HepG2 (cell line): ENCODE results near the gene ZBTB7B. TPM values are rescaled to one million over a fixed set of nuclear protein-coding genes. Genes with fewer than 3 reads are reported as not detected.

Experiments used
- AHR ChIP-seq: IDR thresholded peaks from 2 replicates; pipeline ENCODE4 v1.6.1; 2018; ENCODE audit warnings: missing genetic modification reagents, missing compliant biosample characterization
- CENPX ChIP-seq: sonication (generic); formaldehyde crosslinking; IDR thresholded peaks from 2 replicates; pipeline ENCODE4 v1.9.0; 2021; ENCODE audit warnings: mild to moderate bottlenecking, missing genetic modification reagents, moderate library complexity
- EHMT2 ChIP-seq: fragments of 200-600 bp; sonication (generic); IDR thresholded peaks from 2 replicates; pipeline ENCODE4 v1.7.0; 2017; ENCODE audit warnings: antibody characterized with exemption, low read depth, low read length, borderline replicate concordance
- JARID2 ChIP-seq: sonication (generic); formaldehyde crosslinking; IDR thresholded peaks from 2 replicates; pipeline ENCODE4 v1.8.1; 2023; ENCODE audit warnings: missing genetic modification reagents, inconsistent platforms; ENCODE audit not compliant: insufficient replicate concordance
- MLLT10 ChIP-seq: sonication (generic); formaldehyde crosslinking; IDR thresholded peaks from 2 replicates; pipeline ENCODE4 v1.4.0; 2020; ENCODE audit warnings: missing genetic modification reagents
- MTA1 ChIP-seq: sonication (generic); formaldehyde crosslinking; IDR thresholded peaks from 2 replicates; pipeline ENCODE4 v1.4.0; 2020; ENCODE audit warnings: missing genetic modification reagents, mild to moderate bottlenecking, borderline replicate concordance
- MTF1 ChIP-seq: sonication (generic); formaldehyde crosslinking; IDR thresholded peaks from 2 replicates; pipeline ENCODE4 v1.5.0; 2020; ENCODE audit warnings: missing genetic modification reagents
- MTF2 ChIP-seq: sonication (generic); formaldehyde crosslinking; IDR thresholded peaks from 2 replicates; pipeline ENCODE4 v1.5.0; 2020; ENCODE audit warnings: missing genetic modification reagents, borderline replicate concordance
- PAF1 ChIP-seq: IDR thresholded peaks from 2 replicates; pipeline ENCODE4 v1.6.1; 2016; ENCODE audit warnings: missing genetic modification reagents, missing compliant biosample characterization
- SIX1 ChIP-seq: sonication (generic); formaldehyde crosslinking; IDR thresholded peaks from 2 replicates; pipeline ENCODE4 v1.4.0; 2020; ENCODE audit warnings: missing genetic modification reagents, borderline replicate concordance
- TAF15 ChIP-seq: fragments of 200-400 bp; formaldehyde crosslinking; IDR thresholded peaks from one replicate; pipeline ENCODE4 v1.6.1; 2018; ENCODE audit warnings: mild to moderate bottlenecking, low read depth, low read length; ENCODE audit not compliant: poor library complexity, severe bottlenecking
- ZNF30 ChIP-seq: sonication (generic); formaldehyde crosslinking; IDR thresholded peaks from 2 replicates; pipeline ENCODE4 v1.5.0; 2020; ENCODE audit warnings: mild to moderate bottlenecking, missing genetic modification reagents
- ZNF430 ChIP-seq: sonication (generic); formaldehyde crosslinking; IDR thresholded peaks from 2 replicates; pipeline ENCODE4 v1.9.0; 2021; ENCODE audit warnings: mild to moderate bottlenecking, missing genetic modification reagents
- ZNF501 ChIP-seq: sonication (generic); formaldehyde crosslinking; IDR thresholded peaks from 2 replicates; pipeline ENCODE4 v1.5.1; 2020; ENCODE audit warnings: mild to moderate bottlenecking, moderate library complexity, missing genetic modification reagents
- ZNF547 ChIP-seq: sonication (generic); formaldehyde crosslinking; IDR thresholded peaks from 2 replicates; pipeline ENCODE4 v1.5.1; 2020; ENCODE audit warnings: mild to moderate bottlenecking, missing genetic modification reagents
- ZNF883 ChIP-seq: sonication (generic); formaldehyde crosslinking; IDR thresholded peaks from 2 replicates; pipeline ENCODE4 v1.5.1; 2020; ENCODE audit warnings: mild to moderate bottlenecking, missing genetic modification reagents; ENCODE audit errors: not compliant biosample characterization
- ZSCAN12 ChIP-seq: sonication (generic); formaldehyde crosslinking; IDR thresholded peaks from 2 replicates; pipeline ENCODE4 v1.9.0; 2021; ENCODE audit warnings: mild to moderate bottlenecking, missing genetic modification reagents
- polyA plus RNA-seq, 8 experiments: library from polyadenylated mRNA; depleted of rRNA in 3 of 8; stranded (reverse) in 7 of 8; unstranded in 1 of 8; fragments of >200 nt; fragmentation: Illumina TruSeq in 4 of 8; extraction: Trizol in 4 of 8; gene quantifications; 2 replicates each; pipeline versions ENCODE4 v1.2.1 to v1.2.3, GENCODE V29; 2011 to 2016; ENCODE audit warnings: low read depth in 4 of 8, missing spikeins in 1 of 8, mixed read lengths in 1 of 8; ENCODE audit not compliant: insufficient read depth in 1 of 8
- total RNA-seq, 5 experiments: library from RNA; depleted of rRNA; stranded (reverse); fragments of >200 nt; fragmentation: Illumina TruSeq; extraction: Trizol; gene quantifications; 2 replicates each; pipeline ENCODE4 v1.2.3, GENCODE V29; 2016; ENCODE audit warnings: low read depth in 1 of 5
- TF ChIP-seq, protein P1 (sequence below): sonication (generic); formaldehyde crosslinking; IDR thresholded peaks from 2 replicates; pipeline ENCODE4 v1.4.0; 2020; ENCODE audit warnings: missing genetic modification reagents, borderline replicate concordance
- TF ChIP-seq, protein P2 (sequence below): sonication (generic); formaldehyde crosslinking; IDR thresholded peaks from 2 replicates; pipeline ENCODE4 v1.4.0; 2020; ENCODE audit warnings: missing genetic modification reagents, borderline replicate concordance
- TF ChIP-seq, protein P3 (sequence below): sonication (generic); formaldehyde crosslinking; IDR thresholded peaks from 2 replicates; pipeline ENCODE4 v1.5.0; 2020; ENCODE audit warnings: missing genetic modification reagents

Gene ZBTB7B
- total and polyA plus RNA-seq, 2 of the 13 experiments (the other 11 are each of a cell fraction or from before 2014, with no cell fraction given), result 15.5 to 17.5 TPM

DNA sequence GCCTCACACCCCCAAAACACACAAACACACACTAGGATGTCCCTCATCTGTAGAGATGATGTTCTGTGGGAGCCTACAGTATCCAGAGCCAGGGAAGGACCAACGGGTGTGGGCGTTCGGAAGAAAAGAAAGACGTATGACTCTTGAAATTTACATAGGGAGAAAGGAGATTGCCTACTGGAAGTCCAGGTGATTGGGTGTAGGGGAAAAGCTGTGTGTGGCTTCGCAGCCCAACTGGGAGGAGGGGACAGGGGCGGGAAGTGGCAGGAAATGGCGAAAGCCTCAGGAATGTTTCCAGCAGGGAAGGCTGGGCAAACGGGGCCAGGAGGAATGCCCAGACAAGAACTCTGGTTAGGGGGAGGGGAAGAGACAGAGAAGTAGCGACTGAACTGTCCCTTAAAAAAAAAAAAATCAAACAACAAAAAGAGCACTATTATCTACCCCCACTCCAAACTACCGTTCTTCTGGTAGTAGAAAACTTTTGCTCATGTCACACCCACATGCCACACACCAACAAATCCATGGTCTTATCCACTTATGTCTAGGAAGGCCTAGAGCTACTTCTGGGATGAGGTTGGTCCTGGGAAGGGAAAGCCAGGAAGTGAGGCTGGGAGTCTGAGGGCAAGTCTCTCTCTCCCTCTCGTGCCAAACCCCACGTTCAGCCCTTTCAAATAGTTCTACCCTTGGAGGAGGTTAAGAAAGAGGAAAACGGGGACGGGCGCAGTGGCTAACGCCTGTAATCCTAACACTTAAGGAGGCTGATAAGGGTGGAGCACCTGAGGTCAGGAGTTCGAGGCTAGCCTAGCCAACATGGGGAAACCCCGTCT is 29.9 kb upstream of the ZBTB7B start (continued):
- TF ChIP-seq EHMT2 (no peak), JARID2 (no peak), AHR (CRISPR knock-in tag) (no peak), SIX1 (CRISPR knock-in tag) (no peak), ZNF547 (CRISPR knock-in tag) (no peak; the same call in 1 of the 2 replicates), ZNF883 (CRISPR knock-in tag) (no peak), ZNF30 (CRISPR knock-in tag) (no peak), CENPX (CRISPR knock-in tag) (no peak), PAF1 (peak; percentile 74; the same call in 1 of the 2 replicates), MTA1 (CRISPR knock-in tag) (no peak), MTF1 (CRISPR knock-in tag) (no peak), MTF2 (no peak), TAF15 (no peak), ZSCAN12 (CRISPR knock-in tag) (no peak), ZNF430 (CRISPR knock-in tag) (peak; percentile 23; the same call in 1 of the 2 replicates), ZNF501 (CRISPR knock-in tag) (peak; percentile 52; the same call in 1 of the 2 replicates), MLLT10 (CRISPR knock-in tag) (no peak)
- TF ChIP-seq, protein P1, sequence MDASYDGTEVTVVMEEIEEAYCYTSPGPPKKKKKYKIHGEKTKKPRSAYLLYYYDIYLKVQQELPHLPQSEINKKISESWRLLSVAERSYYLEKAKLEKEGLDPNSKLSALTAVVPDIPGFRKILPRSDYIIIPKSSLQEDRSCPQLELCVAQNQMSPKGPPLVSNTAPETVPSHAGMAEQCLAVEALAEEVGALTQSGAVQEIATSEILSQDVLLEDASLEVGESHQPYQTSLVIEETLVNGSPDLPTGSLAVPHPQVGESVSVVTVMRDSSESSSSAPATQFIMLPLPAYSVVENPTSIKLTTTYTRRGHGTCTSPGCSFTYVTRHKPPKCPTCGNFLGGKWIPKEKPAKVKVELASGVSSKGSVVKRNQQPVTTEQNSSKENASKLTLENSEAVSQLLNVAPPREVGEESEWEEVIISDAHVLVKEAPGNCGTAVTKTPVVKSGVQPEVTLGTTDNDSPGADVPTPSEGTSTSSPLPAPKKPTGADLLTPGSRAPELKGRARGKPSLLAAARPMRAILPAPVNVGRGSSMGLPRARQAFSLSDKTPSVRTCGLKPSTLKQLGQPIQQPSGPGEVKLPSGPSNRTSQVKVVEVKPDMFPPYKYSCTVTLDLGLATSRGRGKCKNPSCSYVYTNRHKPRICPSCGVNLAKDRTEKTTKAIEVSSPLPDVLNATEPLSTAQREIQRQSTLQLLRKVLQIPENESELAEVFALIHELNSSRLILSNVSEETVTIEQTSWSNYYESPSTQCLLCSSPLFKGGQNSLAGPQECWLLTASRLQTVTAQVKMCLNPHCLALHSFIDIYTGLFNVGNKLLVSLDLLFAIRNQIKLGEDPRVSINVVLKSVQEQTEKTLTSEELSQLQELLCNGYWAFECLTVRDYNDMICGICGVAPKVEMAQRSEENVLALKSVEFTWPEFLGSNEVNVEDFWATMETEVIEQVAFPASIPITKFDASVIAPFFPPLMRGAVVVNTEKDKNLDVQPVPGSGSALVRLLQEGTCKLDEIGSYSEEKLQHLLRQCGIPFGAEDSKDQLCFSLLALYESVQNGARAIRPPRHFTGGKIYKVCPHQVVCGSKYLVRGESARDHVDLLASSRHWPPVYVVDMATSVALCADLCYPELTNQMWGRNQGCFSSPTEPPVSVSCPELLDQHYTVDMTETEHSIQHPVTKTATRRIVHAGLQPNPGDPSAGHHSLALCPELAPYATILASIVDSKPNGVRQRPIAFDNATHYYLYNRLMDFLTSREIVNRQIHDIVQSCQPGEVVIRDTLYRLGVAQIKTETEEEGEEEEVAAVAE, result no peak
- TF ChIP-seq, protein P2, sequence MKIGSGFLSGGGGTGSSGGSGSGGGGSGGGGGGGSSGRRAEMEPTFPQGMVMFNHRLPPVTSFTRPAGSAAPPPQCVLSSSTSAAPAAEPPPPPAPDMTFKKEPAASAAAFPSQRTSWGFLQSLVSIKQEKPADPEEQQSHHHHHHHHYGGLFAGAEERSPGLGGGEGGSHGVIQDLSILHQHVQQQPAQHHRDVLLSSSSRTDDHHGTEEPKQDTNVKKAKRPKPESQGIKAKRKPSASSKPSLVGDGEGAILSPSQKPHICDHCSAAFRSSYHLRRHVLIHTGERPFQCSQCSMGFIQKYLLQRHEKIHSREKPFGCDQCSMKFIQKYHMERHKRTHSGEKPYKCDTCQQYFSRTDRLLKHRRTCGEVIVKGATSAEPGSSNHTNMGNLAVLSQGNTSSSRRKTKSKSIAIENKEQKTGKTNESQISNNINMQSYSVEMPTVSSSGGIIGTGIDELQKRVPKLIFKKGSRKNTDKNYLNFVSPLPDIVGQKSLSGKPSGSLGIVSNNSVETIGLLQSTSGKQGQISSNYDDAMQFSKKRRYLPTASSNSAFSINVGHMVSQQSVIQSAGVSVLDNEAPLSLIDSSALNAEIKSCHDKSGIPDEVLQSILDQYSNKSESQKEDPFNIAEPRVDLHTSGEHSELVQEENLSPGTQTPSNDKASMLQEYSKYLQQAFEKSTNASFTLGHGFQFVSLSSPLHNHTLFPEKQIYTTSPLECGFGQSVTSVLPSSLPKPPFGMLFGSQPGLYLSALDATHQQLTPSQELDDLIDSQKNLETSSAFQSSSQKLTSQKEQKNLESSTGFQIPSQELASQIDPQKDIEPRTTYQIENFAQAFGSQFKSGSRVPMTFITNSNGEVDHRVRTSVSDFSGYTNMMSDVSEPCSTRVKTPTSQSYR, result peak; percentile 93
- TF ChIP-seq, protein P3, sequence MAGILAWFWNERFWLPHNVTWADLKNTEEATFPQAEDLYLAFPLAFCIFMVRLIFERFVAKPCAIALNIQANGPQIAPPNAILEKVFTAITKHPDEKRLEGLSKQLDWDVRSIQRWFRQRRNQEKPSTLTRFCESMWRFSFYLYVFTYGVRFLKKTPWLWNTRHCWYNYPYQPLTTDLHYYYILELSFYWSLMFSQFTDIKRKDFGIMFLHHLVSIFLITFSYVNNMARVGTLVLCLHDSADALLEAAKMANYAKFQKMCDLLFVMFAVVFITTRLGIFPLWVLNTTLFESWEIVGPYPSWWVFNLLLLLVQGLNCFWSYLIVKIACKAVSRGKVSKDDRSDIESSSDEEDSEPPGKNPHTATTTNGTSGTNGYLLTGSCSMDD, result no peak
